Anterior cingulate cortex (tissue), 58 donors: ENCODE data around the gene TNFAIP8L2.

Experiments used
- DNase-seq, 58 donors: peaks; one replicate each; lab custom pipeline; 2025; lab: John Stamatoyannopoulos, UW

The TNFAIP8L2 gene

GRCh38 chr1:151145304-151146071, 11.0 kb upstream of the TNFAIP8L2 start:
- peak in 7 of 58 donors; percentile 24 to 30 (median 28) for DNase-seq

DNA sequence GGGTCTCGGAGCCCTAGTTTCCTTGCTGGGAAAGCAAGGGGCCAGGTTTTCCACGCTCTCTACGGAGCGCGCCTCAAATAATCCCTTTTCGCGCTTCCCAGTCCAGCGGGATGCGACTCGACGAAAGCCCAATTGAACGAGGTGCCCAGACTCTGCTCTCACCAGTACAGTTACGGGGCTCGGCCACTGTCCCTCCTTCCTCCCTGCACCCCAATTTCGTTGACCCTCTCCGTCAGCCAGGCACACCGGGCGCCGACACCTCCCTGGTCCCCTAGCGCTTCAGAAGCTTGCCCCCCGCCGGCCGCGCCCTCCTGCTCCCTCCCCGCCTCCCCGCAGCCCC, 10.4 kb upstream of the TNFAIP8L2 start:
- DNase-seq = peak in 2 of 58 donors; percentile 32 to 52

GRCh38 chr1:151146412-151147131, 9.9 kb upstream of the TNFAIP8L2 start, which contains the start of gene SEMA6C:
SEMA6C (minus strand) TSS chr1:151146631; CDS start chr1:151142621, 4,010 bp downstream.
- peak; percentile 54 to 98 (median 94) for DNase-seq

- peak in 2 of 58 donors; percentile 42 to 70 for DNase-seq
These were observed 9.3 kb upstream of the TNFAIP8L2 start for GRCh38 chr1:151147132-151147503.

- no peak for DNase-seq
These were observed 8.8 kb upstream of the TNFAIP8L2 start for GRCh38 chr1:151147665-151148064.

- DNase-seq = peak in 5 of 58 donors; percentile 4 to 15 (median 9)
These were observed 650 bp downstream of the TNFAIP8L2 start for GRCh38 chr1:151157067-151157531.

DNA sequence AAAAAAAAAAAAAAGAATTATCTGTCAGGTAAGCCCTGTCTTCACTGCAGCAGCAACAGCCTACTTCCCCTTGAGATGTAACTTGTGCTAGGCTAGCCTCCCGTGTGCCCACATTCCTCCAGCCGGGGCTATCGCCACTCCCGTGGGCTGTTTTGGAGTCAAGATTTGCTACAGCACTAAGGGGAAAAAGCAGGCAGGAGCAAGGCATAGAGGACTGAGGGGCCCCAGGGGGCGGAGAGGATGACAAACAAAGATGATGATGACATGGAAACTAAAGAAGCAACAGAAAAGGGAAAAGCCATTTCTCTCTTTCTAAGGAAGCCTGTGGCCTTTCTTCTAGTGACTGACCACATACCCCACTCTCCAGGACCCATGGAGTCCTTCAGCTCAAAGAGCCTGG, 1.9 kb downstream of the TNFAIP8L2 start:
- no peak for DNase-seq

DNA sequence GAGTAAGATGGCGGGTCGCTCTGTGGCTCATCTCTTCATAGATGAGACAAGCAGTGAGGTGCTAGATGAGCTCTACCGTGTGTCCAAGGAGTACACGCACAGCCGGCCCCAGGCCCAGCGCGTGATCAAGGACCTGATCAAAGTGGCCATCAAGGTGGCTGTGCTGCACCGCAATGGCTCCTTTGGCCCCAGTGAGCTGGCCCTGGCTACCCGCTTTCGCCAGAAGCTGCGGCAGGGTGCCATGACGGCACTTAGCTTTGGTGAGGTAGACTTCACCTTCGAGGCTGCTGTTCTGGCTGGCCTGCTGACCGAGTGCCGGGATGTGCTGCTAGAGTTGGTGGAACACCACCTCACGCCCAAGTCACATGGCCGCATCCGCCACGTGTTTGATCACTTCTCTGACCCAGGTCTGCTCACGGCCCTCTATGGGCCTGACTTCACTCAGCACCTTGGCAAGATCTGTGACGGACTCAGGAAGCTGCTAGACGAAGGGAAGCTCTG, 2.4 kb downstream of the TNFAIP8L2 start:
- DNase-seq = peak in 1 of 58 donors; percentile 9

DNA sequence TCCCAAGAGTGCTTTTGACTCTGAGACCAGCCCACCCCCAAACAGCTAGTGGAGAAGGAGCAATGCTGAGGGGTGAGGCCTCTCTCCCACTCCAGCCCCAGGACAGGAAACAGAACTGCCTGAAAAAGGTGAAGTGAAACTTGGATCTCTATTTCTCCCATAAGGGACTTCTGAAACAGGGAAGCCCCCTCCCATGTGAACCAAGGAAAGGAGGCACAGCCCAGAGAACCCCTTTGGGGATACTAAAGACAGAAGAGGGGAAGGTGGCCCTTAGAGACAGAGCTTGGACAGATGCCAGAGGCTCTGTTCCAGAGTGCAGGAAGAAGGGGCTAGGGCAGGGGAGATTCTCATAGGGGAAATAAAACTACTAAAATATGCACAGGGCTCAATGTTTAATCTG, 2.9 kb downstream of the TNFAIP8L2 start:
- DNase-seq = no peak

DNA sequence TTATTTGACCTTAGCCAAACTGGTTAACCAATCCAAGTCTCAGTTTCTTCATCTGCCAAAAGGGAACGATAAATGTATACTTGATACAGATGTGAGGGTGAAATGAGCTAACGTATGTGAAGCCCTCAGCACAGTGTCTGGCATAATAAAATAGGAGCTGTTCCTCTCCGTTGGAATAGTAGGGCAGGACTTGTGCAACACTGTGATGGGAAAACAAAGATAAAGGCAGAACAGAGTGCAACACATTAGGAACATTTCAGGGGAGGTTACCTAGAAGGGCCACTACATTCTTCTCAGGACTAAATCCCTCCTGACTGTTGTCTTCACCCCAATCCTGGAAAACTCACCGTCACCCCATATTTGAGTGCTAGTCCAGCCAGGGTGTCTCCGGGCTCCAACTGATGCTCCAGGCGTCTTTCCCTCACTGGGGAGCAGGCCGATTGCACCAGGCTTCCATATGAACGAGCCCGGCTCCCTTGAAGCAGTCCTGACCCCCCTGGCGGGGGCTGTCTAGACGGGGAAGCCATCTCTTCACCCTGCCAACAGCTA, 8.4 kb downstream of the TNFAIP8L2 start:
- DNase-seq = peak in 7 of 58 donors; percentile 40 to 75 (median 43)

GRCh38 chr1:151165281-151165737, 8.9 kb downstream of the TNFAIP8L2 start:
- peak in 43 of 58 donors; percentile 30 to 81 (median 61) for DNase-seq

DNA sequence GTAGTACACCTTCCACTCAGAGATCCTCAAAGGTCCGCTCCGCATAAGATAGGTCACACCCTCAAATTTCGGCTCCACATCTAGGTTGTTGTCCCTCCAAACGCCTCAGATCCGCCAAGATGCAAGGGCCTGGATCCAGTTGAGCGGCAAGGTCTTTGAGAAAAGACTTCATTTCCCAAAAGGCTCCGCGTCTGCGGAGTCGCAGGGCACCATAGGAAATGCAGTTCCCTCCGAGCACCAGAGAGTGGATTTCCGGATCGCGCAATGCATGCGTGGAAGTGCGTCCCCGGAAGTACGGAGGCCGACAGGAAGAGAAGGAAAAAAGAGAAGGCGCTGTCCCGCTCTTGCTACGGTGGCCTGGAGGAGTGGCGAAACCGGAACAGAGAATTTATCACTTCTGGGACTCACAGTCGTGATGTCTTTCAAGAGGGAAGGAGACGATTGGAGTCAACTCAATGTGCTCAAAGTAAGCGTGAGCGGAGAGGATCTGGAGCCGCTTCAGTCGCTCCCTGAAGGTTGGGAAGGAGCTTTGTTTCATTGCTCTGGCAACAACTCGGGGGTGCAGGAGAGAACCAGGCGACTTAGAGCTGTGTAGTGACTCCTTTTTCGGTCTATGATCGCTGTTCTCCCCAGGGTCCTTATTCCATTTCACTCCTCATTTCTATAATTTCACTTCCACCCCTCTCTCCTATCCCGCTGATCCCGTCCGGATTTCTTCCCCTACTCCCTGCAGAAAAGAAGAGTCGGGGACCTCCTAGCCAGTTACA, 9.5 kb downstream of the TNFAIP8L2 start, which contains the start of the genes LYSMD1 and SCNM1:
TSS of gene LYSMD1 (minus strand) at position 165 of the 767 bp plus-strand sequence. CDS start 644 bp downstream, outside the sequence.
TSS of gene SCNM1 (plus strand) at position 407 of the 767 bp plus-strand sequence. CDS start at position 416, 9 bp downstream.
- peak; percentile 88 to 99 (median 96) for DNase-seq

- peak in 1 of 58 donors; percentile 15 for DNase-seq
These were observed 10.1 kb downstream of the TNFAIP8L2 start for GRCh38 chr1:151166505-151166956.

- DNase-seq = no peak
These were observed 10.7 kb downstream of the TNFAIP8L2 start for GRCh38 chr1:151167116-151167515.

DNA sequence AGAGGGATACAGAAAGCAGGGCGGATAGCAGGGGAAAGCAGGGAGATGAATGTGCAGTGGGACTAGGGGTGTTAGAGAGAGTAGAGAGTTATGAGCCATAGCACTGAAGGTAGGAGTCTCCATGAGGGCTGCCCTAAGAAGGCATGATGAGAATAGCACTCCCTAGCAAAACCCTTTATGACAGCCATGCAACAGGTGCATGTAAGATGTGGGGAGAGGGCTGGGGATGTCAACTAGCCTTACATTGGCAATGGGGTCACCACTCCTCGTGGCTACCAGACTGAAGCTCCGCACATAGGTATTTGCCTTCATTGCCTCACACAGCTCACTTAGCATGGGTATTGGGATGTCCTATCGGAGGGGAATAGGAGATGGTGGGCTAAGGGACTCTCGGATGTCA, 14.7 kb downstream of the TNFAIP8L2 start:
- DNase-seq = no peak

GRCh38 chr1:151175041-151175741, 18.7 kb downstream of the TNFAIP8L2 start:
- DNase-seq = peak in 51 of 58 donors; percentile 9 to 85 (median 62)

- DNase-seq = no peak
These were observed 19.4 kb downstream of the TNFAIP8L2 start, which contains the start of gene TMOD4 for GRCh38 chr1:151175863-151176262. TMOD4 (minus strand) TSS chr1:151175981; CDS start chr1:151174875, 1,106 bp downstream.

DNA sequence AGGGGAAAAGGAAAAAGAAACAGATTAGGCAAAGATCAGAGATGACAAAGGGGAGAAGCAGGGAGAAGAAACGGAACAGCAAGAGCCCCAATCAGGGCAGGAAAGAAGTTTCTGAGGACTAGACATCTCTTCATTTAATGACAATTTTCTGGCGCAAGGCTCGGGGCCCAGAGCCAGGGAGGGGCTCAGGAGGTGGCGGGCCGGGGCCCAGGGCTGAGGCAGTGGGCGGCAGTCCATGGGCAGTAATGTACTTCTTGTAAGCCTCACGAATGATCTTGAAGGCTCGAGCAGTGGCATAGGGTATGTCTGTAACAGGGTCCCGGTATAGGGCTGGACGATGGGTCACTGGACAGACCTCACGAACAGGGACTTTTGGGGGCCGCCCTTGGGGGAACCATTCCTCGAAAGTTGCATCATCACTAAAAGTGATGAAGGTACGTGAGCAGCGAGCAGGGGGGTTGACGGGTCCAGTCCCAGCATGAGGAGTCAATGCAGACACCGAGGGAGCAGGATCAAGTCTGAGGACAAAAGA, 20.1 kb downstream of the TNFAIP8L2 start:
- no peak for DNase-seq

GRCh38 chr1:151184211-151184610, 27.8 kb downstream of the TNFAIP8L2 start:
- DNase-seq = no peak
